Measurements from ENCODE around the gene PRPF31. TPM values are rescaled to one million over a fixed set of nuclear protein-coding genes. Genes with fewer than 3 reads are reported as not detected.

The PRPF31 gene
- total and polyA plus RNA-seq, 2 of the 4 experiments (the other 2 are of a cell fraction), result 65.4 to 66.1 TPM

DNA sequence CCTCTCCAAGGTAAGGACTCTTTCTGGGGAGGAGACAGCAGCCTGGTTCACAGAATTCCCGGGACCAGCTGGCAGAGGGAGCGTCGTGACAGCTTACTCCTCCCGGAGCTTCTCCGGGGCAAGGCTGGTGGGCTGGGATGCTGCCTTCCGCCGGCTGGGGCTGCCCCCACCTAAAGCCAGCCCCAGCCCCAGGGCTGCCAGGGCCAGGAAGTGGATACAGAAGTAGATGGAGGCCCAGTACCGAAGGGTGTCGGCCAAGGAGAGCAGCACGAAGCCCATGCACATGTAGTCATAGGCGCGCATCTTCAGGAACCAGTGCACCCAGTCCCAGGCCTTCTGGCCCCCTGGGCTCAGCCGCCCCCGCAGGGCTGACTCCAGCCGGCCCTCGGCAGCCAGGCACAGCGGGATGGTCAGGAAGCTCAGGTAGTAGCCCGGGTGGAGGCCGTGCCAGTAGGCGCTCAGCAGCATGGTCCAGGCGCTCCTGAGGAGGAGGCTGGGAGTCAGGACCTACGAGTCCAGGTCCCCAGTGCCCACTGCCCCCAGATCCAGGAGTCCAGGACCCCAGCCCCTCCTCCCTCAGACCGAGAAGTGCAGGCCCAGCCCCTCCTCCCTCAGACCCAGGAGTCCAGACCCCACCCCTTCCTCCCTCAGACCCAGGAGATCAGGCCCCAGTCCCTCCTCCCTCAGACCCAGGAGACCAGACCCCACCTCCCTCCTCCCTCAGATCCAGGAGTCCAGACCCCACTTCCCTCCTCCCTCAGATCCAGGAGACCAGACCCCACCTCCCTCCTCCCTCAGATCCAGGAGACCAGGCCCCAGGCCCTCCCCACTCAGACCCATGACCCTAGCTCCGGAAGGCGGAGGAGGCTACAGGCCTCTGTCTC is 58.6 kb downstream of the PRPF31 start:
- H3K4ac ChIP-seq (ENCODE audit: low read depth, low read length), result no peak overlapping the region
- no peak overlapping the region for H3K56ac ChIP-seq (ENCODE audit: extremely low read depth, insufficient read depth, low read length)
- H2AFZ ChIP-seq (replicated peaks; ENCODE audit: low read length, poor library complexity), result no peak overlapping the region
- in situ Hi-C loops (cut with MboI; ENCODE audit: low sequenced_read_pairs), result no loop called here
- H3K18ac ChIP-seq (ENCODE audit: low read depth, low read length), result no peak overlapping the region
- H2BK15ac ChIP-seq (ENCODE audit: low read depth, low read length), result no peak overlapping the region
- H3K4me2 ChIP-seq (ENCODE audit: low read depth, low read length), result no peak overlapping the region
- no peak overlapping the region for H3K27ac ChIP-seq (ENCODE audit: insufficient read depth, low read length)
- H2AK9ac ChIP-seq (replicated peaks; ENCODE audit: low read depth, low read length, poor library complexity), result no peak overlapping the region
- H3K4me1 ChIP-seq (ENCODE audit: control insufficient read depth, insufficient read depth, low read length), result no peaks in the 10 kb centered on the region
- no TSS peak for BruUV-seq (replicated peaks)
- peaks cover 0 to 4% of the 10 kb centered on the region in 2 experiments; a peak in 1 of 4 replicates for H3K79me1 ChIP-seq (ENCODE audit: low read depth in 1 of 2, low read length in 2 of 2)
- ATAC-seq (ENCODE audit: low read depth) (no peak), DNase-seq (no peak)
- no peak overlapping the region for H2BK120ac ChIP-seq (ENCODE audit: low read depth, low read length)
- H4K20me1 ChIP-seq (ENCODE audit: insufficient read depth, low read length), result peaks cover 2% of the 10 kb centered on the region; the same call in 1 of the 2 replicates
- 61% methylated on average over 3 of the region's 25 CpGs; no CpG with 5 or more reads in 1 of the 2 experiments for WGBS, 2 experiments (ENCODE audit: extremely low coverage in 2 of 2, insufficient read length in 1 of 2)
- dilution Hi-C loops (cut with HindIII; ENCODE audit: low sequenced_read_pairs, unreplicated experiment), result no loop called here
- no peak overlapping the region for H4K5ac ChIP-seq (ENCODE audit: low read depth, low read length)
- H2BK5ac ChIP-seq (ENCODE audit: low read depth, low read length, poor library complexity, severe bottlenecking), result no peak overlapping the region
- no peak overlapping the region for H4K8ac ChIP-seq (ENCODE audit: low read depth in 2 of 2, low read length in 2 of 2)
- H3K9me1 ChIP-seq (ENCODE audit: insufficient read depth, low read length), result no peaks in the 10 kb centered on the region
- no peak for TF ChIP-seq BHLHE40 (IDR thresholded peaks at IDR 0.05; ENCODE audit: low read depth, low read length)
- TF ChIP-seq CHD1 (IDR thresholded peaks at IDR 0.05; ENCODE audit: low read depth, low read length), result no peak
- no peak for TF ChIP-seq NFE2L2 (IDR thresholded peaks at IDR 0.05; ENCODE audit: low read depth, low read length)
- no peak for TF ChIP-seq RFX5 (IDR thresholded peaks at IDR 0.05; ENCODE audit: low read depth, low read length)
- TF ChIP-seq SMC3 (IDR thresholded peaks at IDR 0.05; ENCODE audit: low read depth, low read length), result no peak
- TF ChIP-seq, protein P1, sequence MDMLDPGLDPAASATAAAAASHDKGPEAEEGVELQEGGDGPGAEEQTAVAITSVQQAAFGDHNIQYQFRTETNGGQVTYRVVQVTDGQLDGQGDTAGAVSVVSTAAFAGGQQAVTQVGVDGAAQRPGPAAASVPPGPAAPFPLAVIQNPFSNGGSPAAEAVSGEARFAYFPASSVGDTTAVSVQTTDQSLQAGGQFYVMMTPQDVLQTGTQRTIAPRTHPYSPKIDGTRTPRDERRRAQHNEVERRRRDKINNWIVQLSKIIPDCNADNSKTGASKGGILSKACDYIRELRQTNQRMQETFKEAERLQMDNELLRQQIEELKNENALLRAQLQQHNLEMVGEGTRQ (IDR thresholded peaks at IDR 0.05; ENCODE audit: low read depth, low read length), result no peak
- TF ChIP-seq, protein P2, sequence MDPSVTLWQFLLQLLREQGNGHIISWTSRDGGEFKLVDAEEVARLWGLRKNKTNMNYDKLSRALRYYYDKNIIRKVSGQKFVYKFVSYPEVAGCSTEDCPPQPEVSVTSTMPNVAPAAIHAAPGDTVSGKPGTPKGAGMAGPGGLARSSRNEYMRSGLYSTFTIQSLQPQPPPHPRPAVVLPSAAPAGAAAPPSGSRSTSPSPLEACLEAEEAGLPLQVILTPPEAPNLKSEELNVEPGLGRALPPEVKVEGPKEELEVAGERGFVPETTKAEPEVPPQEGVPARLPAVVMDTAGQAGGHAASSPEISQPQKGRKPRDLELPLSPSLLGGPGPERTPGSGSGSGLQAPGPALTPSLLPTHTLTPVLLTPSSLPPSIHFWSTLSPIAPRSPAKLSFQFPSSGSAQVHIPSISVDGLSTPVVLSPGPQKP (IDR thresholded peaks at IDR 0.05; ENCODE audit: borderline replicate concordance, low read depth, low read length), result no peak
- no peak for TF ChIP-seq MAZ (IDR thresholded peaks at IDR 0.05; ENCODE audit: borderline replicate concordance, low read depth, low read length)
- no peak for TF ChIP-seq MXI1 (IDR thresholded peaks at IDR 0.05; ENCODE audit: borderline replicate concordance, low read depth, low read length)
- H4K91ac ChIP-seq (ENCODE audit: insufficient read depth, low read depth, low read length), result no peak overlapping the region
- no peaks in the 10 kb centered on the region for H3K27me3 ChIP-seq (ENCODE audit: control insufficient read depth, insufficient read depth, low read length)
- no peak overlapping the region for H2AK5ac ChIP-seq (ENCODE audit: low read depth, low read length)
- no peak overlapping the region for H3K4me3 ChIP-seq (ENCODE audit: insufficient read depth, low read depth, low read length)
- peaks cover 17% of the 10 kb centered on the region for H3K36me3 ChIP-seq (ENCODE audit: control insufficient read depth, insufficient read depth, low read length)
- H3K23ac ChIP-seq (ENCODE audit: low read depth, low read length), result no peak overlapping the region
- ChIA-PET POLR2A (ENCODE audit: unreplicated experiment) (interaction anchor here (0.6 kb wide), 1 partner anchor 194 kb away, joined by 3 read pairs; no protein-coding TSS in a partner anchor), CTCF (no interaction called here)
- no peak overlapping the region for H3K9ac ChIP-seq (ENCODE audit: low read depth, low read length)
- no peak overlapping the region for H2BK20ac ChIP-seq (ENCODE audit: low read depth, low read length)
- H3K14ac ChIP-seq (replicated peaks; ENCODE audit: low read depth, low read length), result no peak overlapping the region
- intact Hi-C loops (cut with micrococcal nuclease), result no loop called here
- no peaks in the 10 kb centered on the region for H3K9me3 ChIP-seq (ENCODE audit: control insufficient read depth, insufficient read depth, low read length)
